Fibroblast of villous mesenchyme (primary cell): ENCODE data around the gene PSD. TPM values are rescaled to one million over a fixed set of nuclear protein-coding genes. Genes with fewer than 3 reads are reported as not detected.
A peak's percentile ranks its signal among the peaks of the same experiment; 100 is the strongest.

Source experiments
- DNase-seq: peaks from one replicate; pipeline ENCODE4 v3.0.0-alpha.2; 2010; ENCODE audit warnings: low read depth
- H3K4me3 ChIP-seq: 2 replicates; pipeline ENCODE4 v1.5.1; 2011; ENCODE audit warnings: low read depth, mild to moderate bottlenecking, low read length
- total RNA-seq: library from RNA; depleted of rRNA; stranded (reverse); fragments of >200 nt; gene quantifications from 2 replicates; pipeline ENCODE4 v1.2.3, GENCODE V29; 2012
- TF ChIP-seq, protein P1 (sequence below): IDR thresholded peaks from 2 replicates; pipeline ENCODE4 v1.5.1; 2012; ENCODE audit warnings: low read depth, mild to moderate bottlenecking, low read length; ENCODE audit not compliant: insufficient read depth

The PSD gene
- total RNA-seq, 1 donor: 2.2 TPM

DNA sequence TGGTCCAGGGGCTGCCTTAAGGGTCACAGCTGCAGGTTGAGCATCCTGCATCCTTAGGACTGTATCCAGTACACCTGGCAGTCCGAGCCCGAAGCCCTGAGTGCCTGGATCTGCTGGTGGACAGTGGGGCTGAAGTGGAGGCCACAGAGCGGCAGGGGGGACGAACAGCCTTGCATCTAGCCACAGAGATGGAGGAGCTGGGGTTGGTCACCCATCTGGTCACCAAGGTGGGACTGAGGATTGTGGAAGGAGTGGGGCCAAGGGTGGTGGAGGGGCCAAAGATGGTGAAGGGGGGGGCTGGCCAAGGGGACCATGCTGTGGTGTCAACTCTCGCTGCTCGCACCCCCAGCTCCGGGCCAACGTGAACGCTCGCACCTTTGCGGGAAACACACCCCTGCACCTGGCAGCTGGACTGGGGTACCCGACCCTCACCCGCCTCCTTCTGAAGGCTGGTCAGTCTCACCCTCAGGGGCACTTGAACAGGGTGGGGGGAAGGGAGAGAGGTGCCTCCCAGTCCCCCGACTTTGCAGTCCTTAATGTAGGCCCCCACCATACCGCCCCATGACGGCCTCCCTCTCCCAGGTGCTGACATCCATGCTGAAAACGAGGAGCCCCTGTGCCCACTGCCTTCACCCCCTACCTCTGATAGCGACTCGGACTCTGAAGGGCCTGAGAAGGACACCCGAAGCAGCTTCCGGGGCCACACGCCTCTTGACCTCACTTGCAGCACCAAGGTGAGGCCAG lies 17.8 kb downstream of the PSD start:
- TF ChIP-seq, protein P1, sequence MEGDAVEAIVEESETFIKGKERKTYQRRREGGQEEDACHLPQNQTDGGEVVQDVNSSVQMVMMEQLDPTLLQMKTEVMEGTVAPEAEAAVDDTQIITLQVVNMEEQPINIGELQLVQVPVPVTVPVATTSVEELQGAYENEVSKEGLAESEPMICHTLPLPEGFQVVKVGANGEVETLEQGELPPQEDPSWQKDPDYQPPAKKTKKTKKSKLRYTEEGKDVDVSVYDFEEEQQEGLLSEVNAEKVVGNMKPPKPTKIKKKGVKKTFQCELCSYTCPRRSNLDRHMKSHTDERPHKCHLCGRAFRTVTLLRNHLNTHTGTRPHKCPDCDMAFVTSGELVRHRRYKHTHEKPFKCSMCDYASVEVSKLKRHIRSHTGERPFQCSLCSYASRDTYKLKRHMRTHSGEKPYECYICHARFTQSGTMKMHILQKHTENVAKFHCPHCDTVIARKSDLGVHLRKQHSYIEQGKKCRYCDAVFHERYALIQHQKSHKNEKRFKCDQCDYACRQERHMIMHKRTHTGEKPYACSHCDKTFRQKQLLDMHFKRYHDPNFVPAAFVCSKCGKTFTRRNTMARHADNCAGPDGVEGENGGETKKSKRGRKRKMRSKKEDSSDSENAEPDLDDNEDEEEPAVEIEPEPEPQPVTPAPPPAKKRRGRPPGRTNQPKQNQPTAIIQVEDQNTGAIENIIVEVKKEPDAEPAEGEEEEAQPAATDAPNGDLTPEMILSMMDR: no peak
- no peak for DNase-seq
- no peak overlapping the region for H3K4me3 ChIP-seq

DNA sequence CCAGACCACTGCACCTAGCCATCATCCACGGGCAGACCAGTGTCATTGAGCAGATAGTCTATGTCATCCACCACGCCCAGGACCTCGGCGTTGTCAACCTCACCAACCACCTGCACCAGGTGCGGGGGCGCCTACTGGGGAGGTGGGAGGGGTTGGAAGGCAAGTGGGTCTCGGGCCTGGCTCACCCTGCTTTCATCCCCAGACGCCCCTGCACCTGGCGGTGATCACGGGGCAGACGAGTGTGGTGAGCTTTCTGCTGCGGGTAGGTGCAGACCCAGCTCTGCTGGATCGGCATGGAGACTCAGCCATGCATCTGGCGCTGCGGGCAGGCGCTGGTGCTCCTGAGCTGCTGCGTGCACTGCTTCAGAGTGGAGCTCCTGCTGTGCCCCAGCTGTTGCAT lies 18.5 kb downstream of the PSD start:
- no peak overlapping the region for H3K4me3 ChIP-seq
- DNase-seq: no peak
- TF ChIP-seq, protein P1: no peak

DNA sequence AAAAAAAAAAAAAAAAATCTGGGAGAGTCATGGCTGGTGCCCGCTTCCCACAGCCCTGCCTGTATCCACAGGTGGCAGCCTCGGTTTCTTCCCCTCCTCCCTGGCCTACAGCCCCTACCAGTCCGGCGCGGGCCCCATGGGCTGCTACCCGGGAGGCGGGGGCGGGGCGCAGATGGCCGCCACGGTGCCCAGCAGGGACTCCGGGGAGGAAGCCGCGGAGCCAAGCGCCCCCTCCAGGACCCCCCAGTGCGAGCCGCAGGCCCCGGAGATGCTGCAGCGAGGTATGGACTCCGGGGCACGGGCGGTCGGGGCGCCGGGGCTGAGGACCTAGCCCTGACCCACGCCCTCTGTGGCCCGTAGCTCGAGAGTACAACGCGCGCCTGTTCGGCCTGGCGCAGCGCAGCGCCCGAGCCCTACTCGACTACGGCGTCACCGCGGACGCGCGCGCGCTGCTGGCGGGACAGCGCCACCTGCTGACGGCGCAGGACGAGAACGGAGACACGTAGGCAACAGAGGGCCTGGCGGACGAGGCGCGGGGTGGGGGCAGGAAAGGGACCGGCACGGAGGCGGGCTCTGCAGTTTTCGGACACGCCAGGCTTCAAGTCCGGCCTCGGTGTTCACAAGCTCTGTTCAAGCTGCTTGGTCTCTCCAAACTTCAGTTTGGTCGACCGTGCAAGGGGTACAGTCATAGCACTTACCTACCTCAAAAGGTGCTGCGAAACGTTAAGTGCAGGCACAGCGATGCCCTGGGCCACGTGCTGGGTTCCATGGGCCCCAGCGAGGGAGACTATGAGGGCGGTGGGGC lies 19.2 kb downstream of the PSD start:
- peak overlapping the region; percentile 59 for H3K4me3 ChIP-seq
- peak; percentile 85 for DNase-seq
- TF ChIP-seq, protein P1: peak; percentile 84

DNA sequence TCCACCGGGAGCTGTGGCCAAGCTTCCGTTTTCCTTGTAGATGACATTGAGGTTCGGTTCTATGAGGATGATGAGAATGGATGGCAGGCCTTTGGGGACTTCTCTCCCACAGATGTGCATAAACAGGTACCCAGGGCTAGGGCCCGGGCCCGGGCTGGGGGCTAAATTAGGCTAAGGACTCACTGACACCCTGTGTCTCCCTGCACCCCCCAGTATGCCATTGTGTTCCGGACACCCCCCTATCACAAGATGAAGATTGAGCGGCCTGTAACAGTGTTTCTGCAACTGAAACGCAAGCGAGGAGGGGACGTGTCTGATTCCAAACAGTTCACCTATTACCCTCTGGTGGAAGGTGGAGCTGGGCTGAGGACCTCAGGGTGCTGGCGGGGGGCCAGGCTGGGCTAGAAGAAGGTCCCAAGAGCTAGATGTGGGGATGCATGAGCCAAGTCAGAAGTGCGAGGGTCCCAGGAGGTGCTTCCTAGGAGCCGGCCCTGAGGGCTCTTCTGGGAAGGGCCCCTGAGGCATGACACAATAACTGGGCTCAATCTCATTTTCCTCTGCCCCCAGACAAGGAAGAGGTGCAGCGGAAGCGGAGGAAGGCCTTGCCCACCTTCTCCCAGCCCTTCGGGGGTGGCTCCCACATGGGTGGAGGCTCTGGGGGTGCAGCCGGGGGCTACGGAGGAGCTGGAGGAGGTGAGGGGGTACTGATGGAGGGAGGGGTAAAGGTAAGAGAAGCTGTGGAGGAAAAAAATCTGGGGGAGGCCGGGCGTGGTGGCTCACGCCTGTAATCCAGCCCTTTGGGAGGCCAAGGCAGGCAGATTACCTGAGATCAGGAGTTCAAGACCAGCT lies 20.2 kb downstream of the PSD start:
- DNase-seq: no peak
- H3K4me3 ChIP-seq: no peak overlapping the region
- TF ChIP-seq, protein P1: no peak

DNA sequence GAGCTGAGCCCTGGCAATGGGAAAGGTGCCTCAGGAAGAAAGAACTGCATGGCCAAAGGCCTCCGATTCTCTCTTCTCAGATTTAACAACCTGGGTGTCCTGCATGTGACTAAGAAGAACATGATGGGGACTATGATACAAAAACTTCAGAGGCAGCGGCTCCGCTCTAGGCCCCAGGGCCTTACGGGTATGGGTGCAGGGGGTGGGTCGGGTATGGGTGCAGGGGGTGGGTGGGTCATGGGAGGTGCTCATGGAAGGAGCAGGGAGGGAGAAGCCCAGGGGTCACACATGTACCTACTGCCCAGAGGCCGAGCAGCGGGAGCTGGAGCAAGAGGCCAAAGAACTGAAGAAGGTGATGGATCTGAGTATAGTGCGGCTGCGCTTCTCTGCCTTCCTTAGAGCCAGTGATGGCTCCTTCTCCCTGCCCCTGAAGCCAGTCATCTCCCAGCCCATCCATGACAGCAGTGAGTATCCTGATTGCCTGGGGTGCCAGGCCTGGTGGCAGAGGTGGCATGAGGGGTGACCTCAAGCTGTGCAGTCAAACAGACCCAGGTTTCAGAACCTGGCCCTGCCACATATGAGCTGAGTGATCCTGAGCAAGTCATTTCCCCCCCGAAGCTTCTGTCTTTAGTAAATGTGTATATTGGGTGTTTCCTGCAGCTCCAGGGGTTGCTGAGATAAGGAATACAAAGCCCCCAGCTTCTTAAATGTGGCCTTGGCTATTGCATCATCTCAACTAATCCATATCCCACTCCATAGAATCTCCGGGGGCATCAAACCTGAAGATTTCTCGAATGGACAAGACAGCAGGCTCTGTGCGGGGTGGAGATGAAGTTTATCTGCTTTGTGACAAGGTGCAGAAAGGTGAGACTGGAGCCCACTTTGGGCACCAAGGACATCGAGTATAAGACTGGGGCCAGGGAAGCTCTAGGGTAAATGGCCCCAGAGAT lies 21.1 kb downstream of the PSD start:
- TF ChIP-seq, protein P1: no peak
- H3K4me3 ChIP-seq: no peak overlapping the region
- no peak for DNase-seq
